ENCODE results near the gene CLN3. TPM values are rescaled to one million over a fixed set of nuclear protein-coding genes. Genes with fewer than 3 reads are reported as not detected.

Gene CLN3
- total RNA-seq, 1 experiment from 2014 or later: 41.0 TPM

- H3K4me1 Mint-ChIP-seq (ENCODE audit: low read depth, unreplicated experiment): peaks cover 9% of the 10 kb centered on the region
- ChIA-PET CTCF (no interaction called here), POLR2A (no interaction called here)
- H3K4me3 Mint-ChIP-seq (ENCODE audit: unreplicated experiment): no peak overlapping the region
- Histone ChIP-seq H3K36me3 (ENCODE audit: control insufficient read depth, insufficient read depth, low read length) (no peaks in the 10 kb centered on the region), H3K4me3 (ENCODE audit: low read depth, low read length) (no peak overlapping the region), H3K4me1 (peaks cover 16% of the 10 kb centered on the region), H3K9me3 (no peaks in the 10 kb centered on the region), H3K27me3 (replicated peaks; ENCODE audit: control insufficient read depth, insufficient read depth, low read length) (no peaks in the 10 kb centered on the region)
- intact Hi-C loops (cut with micrococcal nuclease; ENCODE audit: unreplicated experiment): no loop called here
- no peaks in the 10 kb centered on the region for H3K36me3 Mint-ChIP-seq (ENCODE audit: insufficient read depth, unreplicated experiment)
- no peak overlapping the region for H3K27ac Mint-ChIP-seq (ENCODE audit: unreplicated experiment)
- no peak for DNase-seq
- no peak for TF ChIP-seq CTCF (IDR thresholded peaks at IDR 0.05; ENCODE audit: insufficient read depth in 1 of 2, low read depth in 1 of 2, low read length in 1 of 2, severe bottlenecking in 1 of 2, unreplicated experiment in 1 of 2)
- no TSS peak for BruUV-seq (replicated peaks)
- H3K9me3 Mint-ChIP-seq (ENCODE audit: unreplicated experiment): no peaks in the 10 kb centered on the region
- H3K27me3 Mint-ChIP-seq (ENCODE audit: insufficient read depth, unreplicated experiment): no peaks in the 10 kb centered on the region
Observed at GRCh38 chr16:28521436-28521835, 29.6 kb upstream of the CLN3 start.

GRCh38 chr16:28520672-28521071 is 28.8 kb upstream of the CLN3 start:
- Histone ChIP-seq H3K4me1 (peaks cover 10% of the 10 kb centered on the region), H3K27me3 (replicated peaks; ENCODE audit: control insufficient read depth, insufficient read depth, low read length) (no peaks in the 10 kb centered on the region), H3K36me3 (ENCODE audit: control insufficient read depth, insufficient read depth, low read length) (no peaks in the 10 kb centered on the region), H3K4me3 (ENCODE audit: low read depth, low read length) (no peak overlapping the region), H3K9me3 (no peaks in the 10 kb centered on the region)
- H3K36me3 Mint-ChIP-seq (ENCODE audit: insufficient read depth, unreplicated experiment): no peaks in the 10 kb centered on the region
- no peak overlapping the region for H3K27ac Mint-ChIP-seq (ENCODE audit: unreplicated experiment)
- no peaks in the 10 kb centered on the region for H3K27me3 Mint-ChIP-seq (ENCODE audit: insufficient read depth, unreplicated experiment)
- no TSS peak for BruUV-seq (replicated peaks)
- TF ChIP-seq CTCF (IDR thresholded peaks at IDR 0.05; ENCODE audit: insufficient read depth in 1 of 2, low read depth in 1 of 2, low read length in 1 of 2, severe bottlenecking in 1 of 2, unreplicated experiment in 1 of 2): no peak
- no peaks in the 10 kb centered on the region for H3K9me3 Mint-ChIP-seq (ENCODE audit: unreplicated experiment)
- intact Hi-C loops (cut with micrococcal nuclease; ENCODE audit: unreplicated experiment): no loop called here
- ChIA-PET POLR2A (no interaction called here), CTCF (no interaction called here)
- no peak for DNase-seq
- H3K4me1 Mint-ChIP-seq (ENCODE audit: low read depth, unreplicated experiment): peaks cover under 1% of the 10 kb centered on the region
- no peak overlapping the region for H3K4me3 Mint-ChIP-seq (ENCODE audit: unreplicated experiment)

GRCh38 chr16:28514246-28514645 is 22.4 kb upstream of the CLN3 start:
- H3K4me1 ChIP-seq: no peaks in the 10 kb centered on the region
- H3K9me3 Mint-ChIP-seq (ENCODE audit: unreplicated experiment): no peaks in the 10 kb centered on the region
- no peaks in the 10 kb centered on the region for H3K36me3 Mint-ChIP-seq (ENCODE audit: insufficient read depth, unreplicated experiment)
- no TSS peak for BruUV-seq (replicated peaks)
- H3K27me3 Mint-ChIP-seq (ENCODE audit: insufficient read depth, unreplicated experiment): no peaks in the 10 kb centered on the region
- ChIA-PET POLR2A (no interaction called here), CTCF (no interaction called here)
- H3K4me3 ChIP-seq (ENCODE audit: low read depth, low read length): no peak overlapping the region
- TF ChIP-seq CTCF (IDR thresholded peaks at IDR 0.05; ENCODE audit: insufficient read depth in 1 of 2, low read depth in 1 of 2, low read length in 1 of 2, severe bottlenecking in 1 of 2, unreplicated experiment in 1 of 2): no peak
- no peaks in the 10 kb centered on the region for H3K9me3 ChIP-seq
- intact Hi-C loops (cut with micrococcal nuclease; ENCODE audit: unreplicated experiment): no loop called here
- no peaks in the 10 kb centered on the region for H3K36me3 ChIP-seq (ENCODE audit: control insufficient read depth, insufficient read depth, low read length)
- no peak for DNase-seq
- no peak overlapping the region for H3K27ac Mint-ChIP-seq (ENCODE audit: unreplicated experiment)
- H3K27me3 ChIP-seq (replicated peaks; ENCODE audit: control insufficient read depth, insufficient read depth, low read length): no peaks in the 10 kb centered on the region
- H3K4me3 Mint-ChIP-seq (ENCODE audit: unreplicated experiment): no peak overlapping the region
- peaks cover 7% of the 10 kb centered on the region for H3K4me1 Mint-ChIP-seq (ENCODE audit: low read depth, unreplicated experiment)
